OCI-LY7 (cell line): ENCODE results near the gene PATJ.

Experiments used
- EZH2phosphoT487 ChIP-seq: fragments of 200-600 bp; sonication (generic); IDR thresholded peaks from 2 replicates; pipeline ENCODE4 v1.6.1; 2018; ENCODE audit warnings: low read depth, borderline replicate concordance, mild to moderate bottlenecking, mixed run types, antibody characterized with exemption, low read length, moderate library complexity, mixed read lengths
- TF ChIP-seq, protein P1 (sequence below): fragments of 200-600 bp; sonication (generic); conservative IDR thresholded peaks from 2 replicates; pipeline ENCODE4 v1.5.1; 2014; ENCODE audit warnings: mild to moderate bottlenecking, antibody characterized with exemption, low read length, moderate library complexity, mixed read lengths

DNA sequence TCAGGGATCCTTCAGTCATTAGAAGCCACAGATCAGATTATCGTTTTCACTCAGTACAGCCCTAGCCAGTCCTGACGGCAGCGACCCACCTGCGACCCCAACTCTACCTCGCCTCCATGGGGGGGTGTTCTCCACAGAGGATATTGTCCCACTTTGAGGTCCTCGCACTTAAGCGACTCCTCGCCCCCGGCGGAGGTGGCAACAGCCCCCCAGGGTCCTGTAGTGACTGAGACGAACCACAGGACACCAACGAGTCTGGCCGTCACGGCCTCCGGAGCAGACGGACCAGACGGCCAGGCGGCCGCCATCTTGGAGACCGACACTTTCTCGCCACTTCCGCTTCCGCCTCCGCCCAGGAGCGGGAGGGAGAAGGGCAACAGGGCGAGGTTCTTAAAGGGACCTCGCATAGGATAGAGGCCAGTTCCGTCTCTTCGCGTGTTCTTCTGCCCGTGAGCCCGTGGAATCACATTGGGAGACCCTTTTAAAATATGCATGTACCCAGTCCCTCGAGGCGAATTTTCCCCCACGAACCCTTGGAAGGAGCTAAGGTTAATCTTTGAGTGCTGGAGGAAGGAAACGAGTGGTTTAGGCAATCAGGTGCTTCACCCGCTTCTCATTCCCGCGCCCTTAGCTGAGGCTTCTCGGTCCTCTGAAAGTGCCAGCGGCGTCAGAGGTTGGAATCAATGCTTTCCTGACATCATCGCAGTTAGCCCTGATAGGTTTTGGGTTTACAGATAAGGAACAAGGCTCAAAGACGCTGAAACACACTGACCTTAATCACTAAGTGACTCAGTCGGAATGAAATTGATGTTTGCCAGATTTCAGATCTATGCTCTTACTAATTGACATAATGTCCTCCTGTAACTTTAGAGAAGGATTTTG is 17.2 kb upstream of the PATJ start, which contains the start of gene TM2D1:
- TF ChIP-seq, protein P1, sequence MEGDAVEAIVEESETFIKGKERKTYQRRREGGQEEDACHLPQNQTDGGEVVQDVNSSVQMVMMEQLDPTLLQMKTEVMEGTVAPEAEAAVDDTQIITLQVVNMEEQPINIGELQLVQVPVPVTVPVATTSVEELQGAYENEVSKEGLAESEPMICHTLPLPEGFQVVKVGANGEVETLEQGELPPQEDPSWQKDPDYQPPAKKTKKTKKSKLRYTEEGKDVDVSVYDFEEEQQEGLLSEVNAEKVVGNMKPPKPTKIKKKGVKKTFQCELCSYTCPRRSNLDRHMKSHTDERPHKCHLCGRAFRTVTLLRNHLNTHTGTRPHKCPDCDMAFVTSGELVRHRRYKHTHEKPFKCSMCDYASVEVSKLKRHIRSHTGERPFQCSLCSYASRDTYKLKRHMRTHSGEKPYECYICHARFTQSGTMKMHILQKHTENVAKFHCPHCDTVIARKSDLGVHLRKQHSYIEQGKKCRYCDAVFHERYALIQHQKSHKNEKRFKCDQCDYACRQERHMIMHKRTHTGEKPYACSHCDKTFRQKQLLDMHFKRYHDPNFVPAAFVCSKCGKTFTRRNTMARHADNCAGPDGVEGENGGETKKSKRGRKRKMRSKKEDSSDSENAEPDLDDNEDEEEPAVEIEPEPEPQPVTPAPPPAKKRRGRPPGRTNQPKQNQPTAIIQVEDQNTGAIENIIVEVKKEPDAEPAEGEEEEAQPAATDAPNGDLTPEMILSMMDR, result no peak
- no peak for TF ChIP-seq EZH2phosphoT487
